Measurements from ENCODE around the gene IGF2.

GRCh38 chr11:2179516-2179915 is 40.3 kb upstream of the IGF2 start:
- TF ChIP-seq CTCF (IDR thresholded peaks at IDR 0.05), result no peak
- no peak for TF ChIP-seq POLR2A (IDR thresholded peaks at IDR 0.05)

Measured in thyroid gland (tissue), 4 donors.